GM12874 (cell line): ENCODE measurements around the gene SOX6.

Source experiments
- CTCF ChIP-seq: IDR thresholded peaks from 2 replicates; pipeline ENCODE4 v1.5.1; 2011; ENCODE audit warnings: low read depth, mild to moderate bottlenecking, control low read depth, low read length, moderate library complexity; ENCODE audit not compliant: insufficient read depth

SOX6 gene

GRCh38 chr11:16313846-16314245 is 42.5 kb downstream of the SOX6 start:
- TF ChIP-seq CTCF, result no peak

- no peak for TF ChIP-seq CTCF
Observed at GRCh38 chr11:16312233-16312765, 44.0 kb downstream of the SOX6 start.

GRCh38 chr11:16311831-16312230 is 44.5 kb downstream of the SOX6 start:
- no peak for TF ChIP-seq CTCF

GRCh38 chr11:16310943-16311342 is 45.4 kb downstream of the SOX6 start:
- no peak for TF ChIP-seq CTCF

- no peak for TF ChIP-seq CTCF
Observed at GRCh38 chr11:16309226-16309625, 47.1 kb downstream of the SOX6 start.

GRCh38 chr11:16301462-16301861 is 54.9 kb downstream of the SOX6 start:
- no peak for TF ChIP-seq CTCF

GRCh38 chr11:16299884-16300782 is 56.2 kb downstream of the SOX6 start:
- TF ChIP-seq CTCF, result no peak
